Measurements from ENCODE around the gene P4HA1. TPM values are rescaled to one million over a fixed set of nuclear protein-coding genes. Genes with fewer than 3 reads are reported as not detected.

Gene P4HA1
- total RNA-seq, 4 donors from 2014 or later = 5.0 to 13.8 (median 12.3) TPM

DNA sequence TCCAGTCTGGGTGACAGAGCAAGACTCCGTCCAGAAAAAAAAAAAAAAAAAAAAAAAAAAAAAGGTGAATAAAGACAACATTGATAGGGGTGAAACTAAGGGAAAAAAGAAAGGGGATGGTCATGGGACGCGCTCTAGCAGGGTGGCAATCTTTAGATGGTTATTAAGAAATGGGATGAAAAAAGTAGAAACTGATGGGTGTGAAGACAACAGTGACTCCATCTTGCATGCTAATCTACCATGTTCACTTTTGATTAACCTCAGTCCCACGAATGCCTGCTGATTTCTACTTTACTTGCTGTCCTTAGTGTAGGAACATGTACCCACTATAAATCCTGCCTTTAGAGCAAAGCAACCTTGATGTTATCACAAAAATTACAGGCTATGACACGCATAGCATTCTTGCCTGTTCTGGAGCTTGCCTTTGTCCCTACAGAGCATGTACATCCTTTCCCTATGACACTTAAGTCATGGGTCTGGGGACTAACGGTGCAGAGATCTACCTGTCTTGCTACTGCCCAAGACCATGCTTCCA is 38.5 kb downstream of the P4HA1 start:
- H3K36me3 ChIP-seq = peaks cover 0 to 50% (median 10%) of the 10 kb centered on the region in 3 donors
- DNase-seq = no peak
- H3K27me3 ChIP-seq = no peaks in the 10 kb centered on the region
- H3K4me3 ChIP-seq = no peak overlapping the region
- intact Hi-C loops (cut with DNase I) = no loop called here
- WGBS, 2 donors = 85 to 94% methylated on average over 5 to 6 of the region's 6 CpGs
- H3K9me3 ChIP-seq = no peaks in the 10 kb centered on the region
- H3K4me1 ChIP-seq = no peaks in the 10 kb centered on the region
- TF ChIP-seq CTCF (IDR thresholded peaks at IDR 0.05) (no peak), POLR2A (IDR thresholded peaks at IDR 0.05) (no peak)
- no peak overlapping the region for H3K27ac ChIP-seq

DNA sequence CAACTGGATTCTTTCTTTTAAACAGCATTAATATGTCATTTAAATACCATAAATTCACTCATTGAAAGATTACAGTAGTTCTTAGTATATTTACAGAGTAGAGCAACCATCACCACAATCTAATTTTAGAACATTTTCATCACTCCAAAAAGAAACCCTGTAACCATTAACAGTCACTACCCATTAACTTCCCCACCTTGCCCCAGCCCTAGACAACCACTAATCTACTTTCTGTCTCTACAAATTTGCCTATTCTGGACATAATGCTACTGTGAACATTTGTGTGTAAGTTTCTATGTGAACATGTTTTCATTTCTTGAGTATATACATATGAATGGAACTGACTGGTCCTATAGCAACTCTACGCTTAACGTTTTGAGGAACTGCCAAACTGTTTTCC is 42.4 kb downstream of the P4HA1 start:
- Histone ChIP-seq H3K4me1 (no peaks in the 10 kb centered on the region), H3K27ac (no peak overlapping the region), H3K36me3 (peaks cover 0 to 77% (median 10%) of the 10 kb centered on the region in 3 donors), H3K9me3 (no peaks in the 10 kb centered on the region), H3K4me3 (no peak overlapping the region), H3K27me3 (no peaks in the 10 kb centered on the region)
- WGBS, 2 donors = 83 to 93% methylated on average over 2 of the region's 2 CpGs
- DNase-seq = no peak
- no peak for TF ChIP-seq POLR2A (IDR thresholded peaks at IDR 0.05)
- no peak for TF ChIP-seq CTCF (IDR thresholded peaks at IDR 0.05)
- intact Hi-C loops (cut with DNase I) = no loop called here

GRCh38 chr10:73053275-73053674 is 43.4 kb downstream of the P4HA1 start:
- Histone ChIP-seq H3K27me3 (no peaks in the 10 kb centered on the region), H3K9me3 (no peaks in the 10 kb centered on the region), H3K36me3 (peaks cover 0 to 84% (median 10%) of the 10 kb centered on the region in 3 donors), H3K4me3 (no peak overlapping the region), H3K27ac (no peak overlapping the region), H3K4me1 (no peaks in the 10 kb centered on the region)
- WGBS, 2 donors = 84 to 91% methylated on average over 4 of the region's 4 CpGs
- intact Hi-C loops (cut with DNase I) = no loop called here
- TF ChIP-seq CTCF (IDR thresholded peaks at IDR 0.05) = no peak
- TF ChIP-seq POLR2A (IDR thresholded peaks at IDR 0.05) = no peak
- no peak for DNase-seq

- Histone ChIP-seq H3K36me3 (peaks cover 0 to 30% (median 0%) of the 10 kb centered on the region in 3 donors), H3K27me3 (no peaks in the 10 kb centered on the region), H3K4me1 (peaks cover 5 to 20% (median 6%) of the 10 kb centered on the region in 3 donors), H3K4me3 (no peak overlapping the region), H3K9me3 (no peaks in the 10 kb centered on the region), H3K27ac (peak overlapping the region; percentile 23 to 64 (median 44))
- intact Hi-C loops (cut with DNase I) = no loop called here
- 40 to 44% methylated on average over 7 of the region's 7 CpGs for WGBS, 2 donors
- no peak for DNase-seq
- TF ChIP-seq POLR2A (IDR thresholded peaks at IDR 0.05) (no peak), CTCF (IDR thresholded peaks at IDR 0.05) (no peak)
These were observed 52.0 kb downstream of the P4HA1 start for GRCh38 chr10:73044378-73045285.

GRCh38 chr10:73043766-73044377 is 52.8 kb downstream of the P4HA1 start:
- no peak for DNase-seq
- H3K27ac ChIP-seq = peak overlapping the region in 3 of 4 donors; percentile 22 to 64 (median 53)
- no peaks in the 10 kb centered on the region for H3K9me3 ChIP-seq
- no peaks in the 10 kb centered on the region for H3K27me3 ChIP-seq
- peaks cover 5 to 20% (median 6%) of the 10 kb centered on the region in 3 donors for H3K4me1 ChIP-seq
- TF ChIP-seq CTCF (IDR thresholded peaks at IDR 0.05) (no peak), POLR2A (IDR thresholded peaks at IDR 0.05) (no peak)
- WGBS, 2 donors = 68 to 85% methylated on average over 2 of the region's 2 CpGs
- no peak overlapping the region for H3K4me3 ChIP-seq
- intact Hi-C loops (cut with DNase I) = no loop called here
- H3K36me3 ChIP-seq = peaks cover 0 to 25% (median 0%) of the 10 kb centered on the region in 3 donors
